Erythroblast (primary cell): ENCODE data around the gene NCOA4.

Experiments
- GATA1 ChIP-seq: IDR thresholded peaks from 2 replicates; pipeline ENCODE4 v1.6.1; 2011; ENCODE audit warnings: low read depth, mild to moderate bottlenecking, control low read depth, low read length, moderate library complexity
- POLR2A ChIP-seq: IDR thresholded peaks from 2 replicates; pipeline ENCODE4 v1.6.1; 2011; ENCODE audit warnings: mild to moderate bottlenecking, low read length

- TF ChIP-seq POLR2A (no peak), GATA1 (no peak)
Observed at GRCh38 chr10:46052057-46052790, 21.8 kb upstream of the NCOA4 start.
